GM21381 (cell line): ENCODE measurements around the gene PMCH.
A peak's percentile ranks its signal among the peaks of the same experiment; 100 is the strongest.
"Not testable (repeated sequence)": the region's sequence is repeated elsewhere in the genome, so short reads cannot be mapped to it uniquely, and the experiment has no call there.

ENCODE experiments used
- ATAC-seq: cut with Tn5 transposase; IDR thresholded peaks from one replicate; pipeline ENCODE4 v1.9.1; 2021; ENCODE audit warnings: mild to moderate bottlenecking, moderate library complexity; ENCODE audit not compliant: unreplicated experiment

The PMCH gene, protein sequence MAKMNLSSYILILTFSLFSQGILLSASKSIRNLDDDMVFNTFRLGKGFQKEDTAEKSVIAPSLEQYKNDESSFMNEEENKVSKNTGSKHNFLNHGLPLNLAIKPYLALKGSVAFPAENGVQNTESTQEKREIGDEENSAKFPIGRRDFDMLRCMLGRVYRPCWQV

DNA sequence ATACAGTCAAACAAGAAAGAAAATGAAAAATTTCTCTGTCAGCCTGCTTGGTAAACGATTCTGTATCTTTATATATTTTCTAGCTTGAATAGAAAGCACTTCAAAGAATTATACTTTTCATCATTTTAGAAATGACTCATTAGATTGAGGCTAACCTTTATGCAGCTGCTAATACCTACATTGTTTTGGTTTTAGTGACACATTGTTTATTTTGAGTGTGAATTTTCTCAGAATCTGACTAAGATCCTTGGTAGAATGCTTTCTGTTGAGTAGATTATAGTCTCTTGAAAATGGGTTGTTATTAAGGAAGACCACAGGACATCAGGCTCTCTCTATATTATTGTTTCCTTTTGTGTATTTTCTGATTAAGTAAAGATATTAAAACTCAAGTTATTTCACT, at the start of gene PMCH:
Gene PMCH, minus strand, starts transcription at position 45 of the 400 bp plus-strand sequence. CDS start 63 bp downstream, outside the sequence.
- peak; percentile 66 for ATAC-seq

DNA sequence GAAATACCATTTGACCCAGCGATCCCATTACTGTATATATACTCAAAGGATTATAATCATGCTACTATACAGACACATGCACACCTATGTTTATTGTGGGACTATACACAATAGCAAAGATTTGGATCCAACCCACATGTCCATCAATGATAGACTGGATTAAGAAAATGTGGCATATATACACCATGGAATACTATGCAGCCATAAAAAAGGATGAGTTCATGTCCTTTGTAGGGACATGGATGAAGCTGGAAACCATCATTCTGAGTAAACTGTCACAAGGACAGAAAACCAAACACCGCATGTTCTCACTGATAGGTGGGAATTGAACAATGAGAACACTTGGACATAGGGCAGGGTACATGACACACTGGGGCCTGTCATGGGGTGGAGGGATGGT, 43.2 kb upstream of the PMCH start:
- ATAC-seq: not testable (repeated sequence)

DNA sequence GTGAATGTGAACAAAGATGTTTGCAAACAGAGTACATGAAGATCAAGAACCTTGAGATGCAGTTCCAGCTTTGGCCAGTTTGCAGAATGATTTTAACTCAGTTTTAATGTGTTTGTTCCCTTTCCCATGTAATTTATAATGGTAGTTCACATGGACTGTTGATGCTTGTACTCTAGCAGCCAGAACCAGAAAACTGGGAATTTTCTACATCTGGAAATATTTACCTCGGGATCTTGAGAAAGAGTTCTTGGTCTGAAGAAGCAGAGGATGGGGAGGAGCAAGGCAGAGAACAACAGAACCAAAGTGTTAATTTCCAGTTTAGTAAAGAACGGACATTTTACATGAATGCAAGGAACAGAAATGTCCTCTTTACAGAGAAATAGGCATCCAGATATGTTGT, 37.0 kb upstream of the PMCH start:
- no peak for ATAC-seq

DNA sequence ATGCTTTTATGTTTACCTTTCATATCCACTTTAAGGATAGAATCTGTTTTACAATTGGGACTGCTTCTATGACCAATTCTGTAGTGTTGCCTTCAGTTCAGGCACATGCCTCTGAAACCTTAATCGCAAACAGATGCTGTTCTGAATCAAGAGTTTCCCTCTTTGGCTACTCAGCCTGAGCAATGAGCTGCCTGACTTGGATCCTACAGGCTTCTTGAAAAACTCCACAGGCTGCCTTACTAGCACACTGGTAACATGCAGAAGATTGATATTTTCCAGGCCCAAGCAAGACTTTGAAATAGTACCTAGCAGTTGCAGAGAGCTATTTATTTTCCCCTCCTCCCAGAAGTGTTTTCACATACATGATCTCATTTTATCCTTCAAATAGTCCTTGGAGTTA, 34.8 kb upstream of the PMCH start:
- no peak for ATAC-seq

DNA sequence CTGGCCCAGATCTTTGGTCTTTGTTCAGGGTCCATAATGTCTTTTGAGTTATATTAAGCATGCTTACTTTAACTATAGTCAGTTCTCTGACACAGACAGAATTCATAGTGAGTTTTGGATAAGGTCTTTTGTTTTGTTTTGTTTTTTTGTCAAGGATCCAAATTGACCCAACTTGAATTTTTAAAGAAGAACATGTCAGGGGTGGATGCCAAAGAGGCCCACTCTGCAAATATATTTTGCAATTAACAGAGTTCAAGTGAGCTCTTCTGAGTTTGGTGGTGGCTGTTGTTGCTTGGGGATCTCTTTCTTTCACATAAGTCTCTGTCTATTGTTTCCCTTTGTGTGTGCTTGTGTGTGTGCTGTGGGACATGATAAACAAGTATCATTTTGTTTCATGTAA, 34.4 kb upstream of the PMCH start:
- no peak for ATAC-seq

DNA sequence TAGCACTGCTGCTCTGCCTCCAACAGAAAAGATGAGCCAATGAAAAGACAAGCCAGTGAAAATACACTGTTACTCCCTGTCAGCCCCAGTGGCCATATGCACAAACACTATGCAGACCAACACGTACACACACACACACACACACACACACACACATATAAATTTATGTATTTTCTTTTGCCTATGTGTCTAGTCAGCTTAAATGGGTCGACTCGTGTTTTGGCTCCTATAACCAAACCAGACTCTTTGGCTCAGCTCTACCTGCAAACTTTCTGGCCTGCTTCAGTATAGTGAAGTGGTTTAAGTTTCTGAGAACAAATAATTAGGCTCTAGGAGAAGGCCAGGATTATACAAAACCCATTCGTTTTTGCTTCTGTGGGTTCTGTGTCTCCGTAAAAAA, 30.3 kb upstream of the PMCH start:
- no peak for ATAC-seq

DNA sequence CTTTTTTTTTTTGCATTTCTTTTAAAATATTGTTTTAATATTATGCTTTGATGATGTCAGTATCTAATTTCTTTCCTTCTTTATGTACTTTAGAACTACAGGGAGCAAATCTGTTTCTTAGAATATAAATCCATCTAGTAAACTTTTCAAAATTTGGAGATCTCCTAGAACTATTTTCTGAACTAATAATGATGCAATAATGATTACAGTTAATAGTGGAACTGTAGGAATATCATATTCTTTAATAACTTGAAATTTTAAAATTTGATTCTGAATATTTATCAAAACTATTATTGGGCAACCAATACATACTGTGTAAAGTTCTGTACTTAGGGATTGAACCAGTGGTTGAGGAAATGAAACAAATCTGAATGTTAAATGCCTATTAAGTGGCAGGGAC, 23.1 kb upstream of the PMCH start:
- no peak for ATAC-seq

DNA sequence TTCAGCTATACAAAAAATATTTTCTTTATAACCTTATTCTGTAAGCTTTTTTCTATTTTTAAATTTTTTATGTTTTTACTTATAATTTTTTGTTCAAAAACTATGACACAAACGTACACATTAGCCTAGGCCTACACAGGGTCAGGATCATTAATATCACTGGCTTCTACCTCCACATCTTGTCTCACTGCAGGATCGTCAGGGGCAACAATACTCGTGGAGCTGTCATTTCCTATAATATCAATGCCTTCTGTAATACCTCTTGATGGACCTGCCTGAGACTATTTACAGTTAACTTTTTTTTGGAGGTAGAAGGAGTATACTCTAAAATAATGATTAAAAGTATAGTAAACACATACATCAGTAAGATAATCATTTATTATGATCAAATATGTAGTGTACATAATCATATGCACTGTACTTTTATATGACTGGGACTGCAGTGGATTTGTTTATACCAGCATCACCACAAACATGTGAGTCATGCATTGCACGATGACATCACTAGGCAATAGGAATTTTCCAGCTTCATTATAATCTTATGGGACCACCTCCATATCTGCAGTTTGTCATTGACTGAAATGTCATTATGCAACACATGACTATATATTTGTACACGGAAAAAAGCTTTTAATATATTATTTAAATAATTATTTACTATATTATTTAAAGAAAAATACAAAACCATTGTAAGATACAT, 18.5 kb upstream of the PMCH start:
- ATAC-seq: no peak

DNA sequence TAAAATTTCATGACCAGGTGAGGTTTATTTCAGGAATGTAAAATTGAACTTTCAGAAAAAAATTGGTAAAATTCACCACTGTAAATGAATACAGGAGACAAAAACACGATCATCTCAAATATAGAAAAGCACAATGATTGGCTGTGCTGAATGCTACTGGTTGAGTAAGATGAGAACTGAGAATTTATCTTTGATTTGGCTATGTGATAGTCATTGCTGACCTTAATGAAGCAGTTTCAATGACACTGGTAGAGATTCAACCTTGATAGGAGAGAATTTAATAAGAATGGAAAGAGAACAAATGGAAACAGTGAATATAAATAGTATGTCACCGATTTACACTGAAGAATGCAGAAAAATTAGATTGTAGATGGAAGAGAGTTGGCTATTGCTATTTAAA, 6.4 kb upstream of the PMCH start:
- ATAC-seq: no peak

DNA sequence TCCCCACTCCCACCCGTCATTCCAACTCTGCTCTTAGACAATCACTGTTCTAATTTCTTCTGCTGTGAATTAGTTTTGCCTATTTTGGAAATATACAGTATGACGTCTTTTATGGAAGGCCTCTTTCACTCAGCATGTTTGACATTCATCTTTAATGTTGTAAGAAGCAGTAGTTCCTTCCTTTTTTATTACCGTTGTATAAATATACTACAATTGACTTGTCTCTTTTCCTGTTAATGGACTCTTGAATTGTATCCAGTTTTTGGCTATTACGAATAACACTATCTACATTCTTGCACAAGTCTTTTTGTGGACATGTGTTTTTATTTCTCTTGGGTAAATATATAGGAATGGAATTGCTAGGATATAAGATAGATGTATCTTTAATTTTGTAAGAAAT, 4.9 kb upstream of the PMCH start:
- ATAC-seq: no peak

DNA sequence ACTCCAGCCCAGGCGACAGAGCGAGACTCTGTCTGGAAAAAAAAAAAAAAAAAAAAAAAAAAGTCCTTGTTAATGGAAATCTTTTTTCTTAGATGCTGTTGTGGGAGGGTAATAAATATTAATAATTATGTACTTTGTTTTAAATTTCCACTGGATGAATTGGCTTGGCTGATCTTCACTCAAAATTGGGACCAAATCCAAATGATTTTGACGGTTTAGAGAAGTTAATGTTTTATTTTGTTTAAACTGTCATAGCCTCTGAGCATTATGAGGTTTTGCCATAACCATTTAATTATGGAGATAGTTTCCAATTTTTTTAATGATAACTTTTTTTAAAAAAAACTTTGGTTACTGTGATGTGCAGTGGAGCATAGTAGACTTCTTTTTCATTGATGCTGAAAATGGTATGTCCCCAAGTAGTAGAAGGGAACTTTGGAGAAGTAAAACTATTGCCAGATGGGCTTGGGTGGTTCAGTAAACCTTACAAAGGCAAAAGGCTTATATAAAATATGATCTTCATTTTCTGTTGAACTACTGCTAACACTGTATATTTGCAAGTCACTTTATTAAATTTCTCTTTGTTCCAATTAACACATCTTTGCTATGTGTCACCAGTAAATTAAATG, 3.9 kb upstream of the PMCH start:
- no peak for ATAC-seq

DNA sequence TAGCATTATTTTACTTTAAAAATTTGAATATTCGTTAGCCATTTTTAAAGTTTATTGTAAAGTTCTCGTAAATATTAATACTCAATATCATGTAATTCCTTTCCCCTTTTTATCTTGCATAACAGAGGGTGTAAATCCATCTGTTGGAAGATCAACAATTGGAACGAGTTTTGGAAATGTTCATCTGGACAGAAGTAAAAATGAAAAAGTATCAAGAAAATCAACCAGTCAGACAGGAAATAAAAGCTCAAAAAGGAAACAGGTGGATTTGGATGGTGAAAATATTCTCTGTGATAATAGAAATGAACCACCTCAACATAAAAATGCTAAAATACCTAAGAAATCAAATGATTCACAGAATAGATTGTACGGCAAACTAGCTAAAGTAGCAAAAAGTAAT, 1.8 kb downstream of the PMCH start:
- ATAC-seq: no peak

DNA sequence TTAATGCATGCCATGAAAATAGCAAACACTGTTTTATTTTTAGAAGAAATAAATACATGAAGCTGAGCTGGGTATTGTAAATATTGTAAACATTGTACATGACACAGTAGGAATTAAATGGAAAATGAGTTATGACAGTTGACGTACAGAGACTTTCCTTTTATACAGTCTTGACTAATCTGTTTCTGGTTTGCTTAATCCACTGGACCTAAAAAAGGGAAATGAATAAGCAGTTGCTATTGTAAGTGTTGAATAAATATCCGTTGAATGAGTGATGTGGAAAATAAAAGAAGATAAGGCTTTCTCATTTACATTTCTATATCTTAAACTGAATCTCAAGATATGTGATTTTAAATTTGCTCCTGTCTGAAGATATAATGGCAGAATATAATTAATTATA, 15.0 kb downstream of the PMCH start:
- no peak for ATAC-seq

DNA sequence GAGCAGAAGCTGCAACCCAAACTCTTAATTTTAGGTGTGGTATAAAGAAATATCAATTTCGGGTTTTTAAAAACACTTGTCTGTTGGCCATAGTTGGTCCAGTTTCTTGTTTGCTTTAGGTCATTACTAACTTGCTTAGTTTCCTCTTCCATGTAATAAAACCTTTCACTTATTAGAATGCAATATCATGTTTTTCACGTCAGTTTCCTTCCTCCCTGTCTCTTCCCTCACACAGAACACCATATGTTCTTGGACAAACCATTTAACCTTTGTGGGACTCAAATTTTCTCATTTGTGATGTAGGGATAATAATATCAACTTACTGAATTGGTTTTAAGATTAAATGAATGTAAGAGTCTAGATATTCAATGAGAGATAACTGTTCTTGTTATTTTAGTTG, 22.9 kb downstream of the PMCH start:
- no peak for ATAC-seq

DNA sequence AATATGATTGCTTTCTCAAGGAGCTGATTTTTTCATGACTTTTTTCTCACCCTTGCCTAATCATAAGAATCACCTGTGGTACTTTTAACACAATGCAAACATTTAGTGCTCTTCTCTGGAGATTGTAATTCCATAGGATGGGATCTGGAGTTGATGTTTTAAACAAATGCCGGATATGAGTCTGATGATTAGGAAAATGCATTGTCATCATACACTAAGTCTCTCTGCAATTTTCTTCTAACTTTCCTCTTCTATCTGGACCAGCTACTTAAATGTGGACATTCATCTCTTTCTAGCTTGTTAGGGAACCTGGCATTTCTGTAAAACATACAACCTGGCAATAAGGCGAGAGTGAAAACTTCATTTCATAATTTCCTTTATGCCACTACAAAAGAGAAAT, 23.5 kb downstream of the PMCH start:
- no peak for ATAC-seq

DNA sequence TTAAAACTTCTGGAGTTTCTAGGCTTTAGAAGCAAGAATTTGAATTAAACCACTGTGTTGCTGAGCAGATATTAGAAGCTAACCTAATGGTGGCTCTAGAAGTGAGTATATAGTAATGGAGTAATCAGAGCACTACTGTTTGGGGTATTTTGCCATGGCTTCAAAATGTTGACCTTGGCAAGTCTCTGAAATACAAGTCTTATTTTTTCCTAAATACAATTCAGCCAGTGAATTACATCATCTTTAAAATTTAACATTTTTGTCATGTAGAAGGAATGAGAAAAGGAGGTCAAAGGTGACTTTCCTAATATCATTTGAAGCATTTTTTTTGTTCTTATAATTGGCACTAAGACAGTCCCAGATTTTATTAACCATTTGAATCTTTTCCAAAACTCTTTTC, 25.2 kb downstream of the PMCH start:
- no peak for ATAC-seq

DNA sequence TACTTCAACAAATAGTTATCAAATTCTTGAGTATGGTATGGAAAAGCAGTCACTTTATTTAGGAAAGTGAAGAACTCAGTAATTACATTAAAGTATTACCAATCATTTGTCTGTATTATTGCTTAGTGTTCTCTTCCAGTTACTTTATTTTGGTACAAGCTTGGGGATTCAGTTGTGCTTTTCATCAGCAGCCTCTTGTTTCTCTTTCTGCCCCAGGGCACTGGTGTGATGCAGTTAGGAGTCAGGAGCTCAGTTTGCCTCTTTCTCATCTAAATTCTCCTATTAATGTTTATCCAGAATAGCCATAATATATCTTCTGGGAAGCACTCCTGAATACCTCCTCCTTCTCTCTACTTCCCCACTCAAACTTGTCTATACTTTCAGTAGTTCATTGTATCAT, 25.7 kb downstream of the PMCH start:
- ATAC-seq: no peak

DNA sequence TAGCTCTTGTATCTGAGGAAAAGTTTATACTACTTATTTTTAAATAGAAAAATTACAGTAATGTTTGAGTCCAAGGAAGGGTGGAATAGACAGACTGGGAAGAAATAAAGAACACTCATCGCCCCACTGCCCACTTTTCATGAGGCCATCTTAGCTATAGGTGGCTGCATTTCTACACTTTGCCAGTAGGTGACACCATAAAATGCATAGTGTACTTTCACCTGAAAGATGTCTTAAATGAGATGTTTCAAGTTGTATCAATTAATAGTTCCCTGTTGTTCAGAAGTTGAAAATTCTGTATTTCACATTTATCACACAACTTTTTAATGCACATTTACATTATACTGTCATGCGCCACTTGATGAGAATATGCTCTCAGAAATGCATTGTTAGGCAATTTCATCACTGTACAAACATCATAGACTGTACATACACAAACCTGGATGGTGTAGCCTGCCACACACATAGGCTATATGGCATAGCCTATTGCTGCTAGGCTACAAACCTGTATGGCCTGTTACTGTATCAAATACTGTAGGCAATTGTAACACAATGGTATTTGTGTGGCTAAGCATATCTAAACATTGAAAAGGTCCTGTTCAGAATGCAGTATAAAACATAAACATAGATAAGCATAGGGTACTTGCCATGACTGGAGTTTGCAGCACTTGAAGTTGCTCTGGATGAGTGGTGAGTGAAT, 27.6 kb downstream of the PMCH start:
- ATAC-seq: no peak

DNA sequence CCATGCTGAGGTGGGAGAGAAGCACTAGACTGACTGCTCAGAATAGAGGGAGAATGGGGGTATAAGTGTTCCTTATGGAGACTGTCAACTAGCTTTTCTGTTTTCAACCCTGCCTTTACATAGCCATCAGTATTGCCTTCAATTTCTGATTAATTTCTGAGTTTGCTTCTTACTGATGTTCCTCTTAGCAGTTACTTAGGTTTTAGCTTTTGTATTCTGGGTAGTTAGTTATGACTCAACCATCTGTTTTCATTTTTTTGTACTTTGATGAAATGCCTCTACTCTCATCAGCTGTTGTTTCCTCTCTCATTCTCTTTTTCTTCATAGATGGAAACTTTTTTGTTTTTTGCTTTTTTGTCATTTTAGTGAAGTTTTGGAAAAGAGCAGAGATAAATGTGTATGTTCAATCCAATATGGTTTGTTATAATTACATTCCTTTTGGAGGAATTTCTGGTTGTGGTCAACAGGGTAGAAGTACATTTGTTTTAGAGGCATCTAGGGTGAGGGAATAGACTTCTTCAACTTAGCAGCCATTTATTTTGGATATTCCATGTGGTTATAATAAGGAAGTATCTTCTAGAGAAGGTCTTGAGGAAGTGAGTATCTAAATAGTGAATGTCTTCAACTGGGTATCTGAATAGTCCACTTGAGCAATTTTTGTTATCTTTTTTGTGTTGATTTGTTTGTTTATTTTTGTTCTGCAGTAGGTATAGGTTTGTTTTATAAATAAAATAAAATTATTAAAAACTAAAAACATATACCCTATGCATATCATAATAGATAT, 29.6 kb downstream of the PMCH start:
- no peak for ATAC-seq

DNA sequence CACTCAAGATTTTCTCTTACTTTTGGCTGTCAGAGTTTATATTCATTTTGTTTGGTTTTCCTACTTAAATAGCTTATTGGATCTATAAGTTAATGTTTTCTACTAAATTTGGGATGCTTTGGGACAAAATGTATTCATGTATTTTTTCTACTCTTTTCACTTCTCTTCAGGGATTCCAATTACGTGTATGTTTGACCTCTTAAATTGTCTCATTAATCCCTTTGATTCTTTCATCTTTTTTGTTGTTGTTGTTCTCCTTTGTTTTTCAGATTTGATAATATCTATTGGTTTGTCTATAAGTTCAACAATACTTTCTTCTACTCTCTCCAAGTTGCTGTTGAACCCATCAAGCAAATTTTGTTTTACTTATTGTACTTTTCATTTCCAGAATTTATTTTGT, 34.2 kb downstream of the PMCH start:
- ATAC-seq: no peak

DNA sequence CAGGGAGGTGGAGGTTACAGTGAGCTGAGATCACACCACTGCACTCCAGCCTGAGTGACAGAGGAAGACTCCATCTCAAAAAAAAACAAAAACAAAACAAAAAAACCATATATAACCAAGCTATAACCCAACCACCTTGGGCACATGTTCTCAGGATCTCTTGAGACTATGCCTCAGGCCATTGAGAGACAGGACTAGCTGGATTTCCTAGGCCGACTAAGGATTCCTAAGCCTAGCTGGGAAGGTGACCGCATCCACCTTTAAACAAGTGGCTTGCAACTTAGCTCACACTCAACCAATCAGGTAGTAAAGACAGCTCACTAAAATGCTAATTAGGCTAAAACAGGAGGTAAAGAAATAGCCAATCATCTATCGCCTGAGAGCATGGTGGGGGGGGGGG, 42.4 kb downstream of the PMCH start:
- not testable (repeated sequence) for ATAC-seq
